ENCODE data around the gene MXD4.

The MXD4 gene

DNA sequence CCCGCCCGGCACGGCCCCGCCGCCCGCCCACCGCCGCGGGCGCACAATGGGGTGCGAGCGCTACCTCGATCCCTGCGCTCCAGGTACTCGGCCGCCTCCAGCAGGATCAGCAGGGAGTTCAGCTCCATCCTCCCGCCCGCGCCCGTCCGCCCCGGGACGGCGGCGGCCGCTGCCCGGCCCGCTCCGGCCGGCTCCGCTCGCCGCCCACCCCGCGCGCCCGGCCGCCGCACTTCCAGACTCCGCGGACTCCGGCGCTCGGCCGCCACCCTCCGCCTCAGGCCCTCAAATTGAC lies at the start of gene MXD4:
TSS of gene MXD4 (minus strand) at position 257 of the 292 bp plus-strand sequence. CDS start at position 128, 129 bp downstream.
- no peak for DNase-seq (ENCODE audit: low spot score)

GRCh38 chr4:2306773-2307410 lies 45.0 kb upstream of the MXD4 start:
- no peak for DNase-seq (ENCODE audit: low spot score)

DNA sequence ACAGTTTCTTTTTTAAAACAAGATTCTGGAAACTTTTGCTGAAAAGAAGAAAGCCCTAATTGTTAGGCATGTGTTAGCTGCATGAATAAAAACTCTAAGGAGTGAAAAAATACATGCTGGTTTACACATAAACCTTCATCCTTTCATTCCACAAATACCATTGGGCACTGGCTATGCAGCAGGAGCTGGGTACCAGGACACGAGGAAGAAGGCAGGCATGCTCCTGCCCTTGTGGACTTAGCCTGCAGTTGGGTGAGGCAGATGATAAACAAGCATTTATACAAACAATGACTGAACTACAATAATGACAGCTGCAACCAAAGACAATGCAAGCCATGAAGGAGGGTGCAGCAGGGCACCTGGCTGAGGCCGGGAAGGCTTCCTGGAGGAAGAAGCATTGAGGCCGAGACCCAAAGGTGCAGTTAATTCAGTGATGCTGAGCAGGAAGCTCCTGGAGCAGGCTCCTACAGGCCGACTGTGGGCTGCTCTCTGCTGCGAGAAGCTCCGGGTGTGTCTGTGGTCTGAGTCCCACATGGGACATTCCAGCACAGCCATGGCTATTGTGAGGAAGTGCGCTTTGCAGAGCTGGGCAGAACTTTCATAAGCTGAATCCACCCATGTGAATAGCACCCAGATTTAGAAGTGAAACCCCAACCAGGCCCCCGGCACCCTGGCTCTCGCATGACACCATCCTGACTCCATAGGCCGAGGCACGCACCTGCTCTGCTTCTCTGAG lies 44.0 kb upstream of the MXD4 start:
- no peak for DNase-seq (ENCODE audit: low spot score)

- DNase-seq (ENCODE audit: low spot score) = no peak
These were observed 43.1 kb upstream of the MXD4 start for GRCh38 chr4:2304877-2305561.

DNA sequence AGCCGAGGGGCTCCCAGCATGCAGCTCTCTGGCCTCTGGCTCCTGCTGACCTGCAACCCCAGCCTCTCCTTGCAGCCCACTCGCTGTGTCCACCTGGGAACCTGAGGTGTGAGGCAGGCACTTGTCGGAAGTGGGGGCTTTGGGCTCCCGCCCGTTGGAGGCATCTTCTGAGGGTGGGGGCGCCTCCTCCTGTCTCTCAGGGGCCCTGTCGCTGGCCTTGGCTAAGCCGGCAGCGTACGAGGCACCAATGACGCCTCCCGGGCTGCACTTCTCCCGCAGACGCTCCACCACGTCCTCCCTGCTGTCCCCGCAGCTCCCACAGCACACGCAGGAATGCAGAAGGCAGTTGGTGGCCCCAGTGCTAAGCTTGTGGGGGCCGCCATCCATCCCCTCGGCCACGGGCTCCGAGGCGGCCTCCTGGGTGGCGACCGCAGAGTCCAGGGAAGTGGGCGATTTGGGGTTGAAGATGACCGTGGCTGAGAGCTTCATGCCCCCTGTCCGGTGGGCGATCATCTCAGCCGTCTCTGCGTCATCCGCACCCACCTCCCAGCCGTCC lies 42.5 kb upstream of the MXD4 start:
- DNase-seq (ENCODE audit: low spot score) = no peak

GRCh38 chr4:2303686-2304320 lies 41.9 kb upstream of the MXD4 start:
- no peak for DNase-seq (ENCODE audit: low spot score)

GRCh38 chr4:2303121-2303685 lies 41.3 kb upstream of the MXD4 start:
- DNase-seq (ENCODE audit: low spot score) = no peak

DNA sequence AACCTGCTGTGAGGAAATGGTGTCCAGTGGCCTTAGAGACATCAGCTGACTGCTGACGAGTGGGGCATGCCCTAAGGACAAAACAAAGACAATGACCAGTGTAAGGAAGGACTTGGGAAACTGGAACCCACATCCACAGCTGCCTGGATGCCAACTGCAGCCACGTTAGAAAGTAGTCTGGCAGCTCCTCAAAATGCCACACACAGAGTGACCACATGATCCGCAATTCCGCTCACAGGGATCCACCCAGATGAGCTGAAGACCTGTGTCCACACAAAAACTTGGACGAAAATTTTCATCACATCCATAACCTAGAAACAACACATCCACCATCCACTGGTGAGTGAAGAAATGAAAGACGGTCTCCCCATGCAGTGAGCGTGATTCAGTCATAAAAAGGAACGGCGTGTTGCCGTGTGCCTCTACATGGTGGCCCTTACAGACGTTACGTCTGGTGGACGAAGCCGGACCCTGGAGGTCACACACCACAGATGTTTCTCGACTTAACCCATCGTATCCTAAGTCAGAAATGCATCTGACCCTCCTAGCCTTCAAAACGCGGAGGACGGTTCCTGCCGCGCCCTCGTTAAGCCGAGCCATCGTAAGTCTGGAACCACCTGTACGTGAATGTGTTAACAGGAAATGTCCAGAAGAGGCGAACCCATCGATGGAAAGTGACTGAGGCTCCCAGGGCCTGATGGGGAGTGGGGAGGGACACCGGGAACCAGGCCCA lies 40.6 kb upstream of the MXD4 start:
- no peak for DNase-seq (ENCODE audit: low spot score)

GRCh38 chr4:2301806-2302205 lies 39.9 kb upstream of the MXD4 start:
- no peak for DNase-seq (ENCODE audit: low spot score)

- no peak for DNase-seq (ENCODE audit: low spot score)
These were observed 39.3 kb upstream of the MXD4 start for GRCh38 chr4:2301225-2301642.

GRCh38 chr4:2300431-2301224 lies 38.7 kb upstream of the MXD4 start:
- no peak for DNase-seq (ENCODE audit: low spot score)

DNA sequence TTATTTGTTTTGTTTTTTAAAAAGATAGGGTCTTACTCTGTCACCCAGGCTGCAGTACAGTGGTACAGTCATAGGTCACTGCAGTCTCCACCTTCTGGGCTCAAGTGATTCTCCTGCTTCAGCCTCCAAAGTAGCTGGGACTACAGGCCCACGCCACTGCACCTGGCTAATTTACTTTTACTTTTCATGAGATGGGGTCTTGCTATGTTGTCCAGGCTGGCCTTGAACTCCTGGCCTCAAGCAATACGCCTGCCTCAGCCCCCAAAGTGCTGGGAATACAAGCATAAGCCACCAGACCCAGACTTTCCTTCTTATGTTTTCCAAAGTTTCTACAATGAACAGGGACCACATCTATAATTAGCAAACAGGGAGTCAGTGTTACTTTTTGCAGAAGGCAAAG lies 37.9 kb upstream of the MXD4 start:
- no peak for DNase-seq (ENCODE audit: low spot score)

- no peak for DNase-seq (ENCODE audit: low spot score)
These were observed 36.7 kb upstream of the MXD4 start for GRCh38 chr4:2298532-2298991.

DNA sequence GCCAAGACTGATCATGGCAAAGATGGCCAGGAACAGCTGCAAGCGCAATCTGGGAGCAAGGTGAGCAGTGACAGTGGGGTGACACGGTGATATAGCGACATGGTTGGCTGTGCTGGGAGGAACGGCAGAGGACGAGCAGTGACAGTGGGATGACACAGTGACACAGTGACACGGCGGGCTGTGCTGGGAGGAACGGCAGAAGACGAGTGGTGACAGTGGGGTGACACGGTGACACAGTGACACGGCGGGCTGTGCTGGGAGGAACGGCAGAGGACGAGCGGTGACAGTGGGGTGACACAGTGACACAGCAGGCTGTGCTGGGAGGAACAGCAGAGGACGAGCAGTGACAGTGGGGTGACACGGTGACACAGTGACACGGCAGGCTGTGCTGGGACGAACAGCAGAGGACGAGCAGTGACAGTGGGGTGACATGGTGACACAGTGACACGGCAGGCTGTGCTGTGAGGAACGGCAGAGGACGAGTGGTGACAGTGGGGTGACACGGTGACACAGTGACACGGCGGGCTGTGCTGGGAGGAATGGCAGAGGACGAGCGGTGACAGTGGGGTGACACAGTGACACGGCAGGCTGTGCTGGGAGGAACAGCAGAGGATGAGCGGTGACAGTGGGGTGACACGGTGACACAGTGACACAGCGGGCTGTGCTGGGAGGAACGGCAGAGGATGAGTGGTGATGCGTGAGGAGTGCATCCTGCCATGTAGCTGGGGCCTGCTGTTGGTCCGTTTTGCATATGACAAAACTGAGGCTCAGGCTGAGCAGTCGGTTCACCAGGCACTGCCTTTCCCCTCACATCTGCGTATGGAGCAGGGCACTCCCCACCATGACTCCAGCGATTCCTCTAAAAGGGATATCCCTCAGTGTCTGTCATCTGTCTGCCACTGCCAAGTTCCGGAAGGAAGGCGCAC lies 36.0 kb upstream of the MXD4 start:
- no peak for DNase-seq (ENCODE audit: low spot score)

- no peak for DNase-seq (ENCODE audit: low spot score)
These were observed 35.0 kb upstream of the MXD4 start for GRCh38 chr4:2296631-2297601.

DNA sequence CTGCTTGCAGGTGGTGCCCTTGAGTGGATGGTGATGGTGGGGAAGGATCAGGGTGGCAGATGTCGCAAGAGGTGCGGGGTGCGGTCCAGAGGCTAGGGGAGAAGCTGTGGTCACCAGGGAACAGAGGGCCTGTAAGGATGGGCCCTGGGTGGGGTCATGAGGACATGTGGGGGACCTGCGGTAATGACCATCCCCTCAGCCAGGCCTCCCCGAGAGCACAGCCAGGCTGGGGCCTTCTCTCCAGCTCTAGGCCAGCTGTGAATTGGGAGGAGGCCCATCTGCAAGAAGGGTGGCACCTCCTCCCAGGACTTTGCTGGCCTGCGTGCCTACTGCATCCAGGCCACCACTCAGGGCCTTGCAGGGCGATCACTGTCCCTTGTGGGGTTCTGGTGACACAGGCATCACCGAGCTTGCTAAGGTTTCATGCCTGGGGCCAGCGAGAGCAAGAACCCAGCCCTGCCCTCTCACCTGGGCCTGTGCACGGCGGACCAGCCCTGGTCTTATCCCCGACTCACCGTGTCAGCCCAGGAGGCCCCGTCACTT lies 34.1 kb upstream of the MXD4 start:
- no peak for DNase-seq (ENCODE audit: low spot score)

GRCh38 chr4:2295500-2295899 lies 33.6 kb upstream of the MXD4 start:
- DNase-seq (ENCODE audit: low spot score) = no peak

DNA sequence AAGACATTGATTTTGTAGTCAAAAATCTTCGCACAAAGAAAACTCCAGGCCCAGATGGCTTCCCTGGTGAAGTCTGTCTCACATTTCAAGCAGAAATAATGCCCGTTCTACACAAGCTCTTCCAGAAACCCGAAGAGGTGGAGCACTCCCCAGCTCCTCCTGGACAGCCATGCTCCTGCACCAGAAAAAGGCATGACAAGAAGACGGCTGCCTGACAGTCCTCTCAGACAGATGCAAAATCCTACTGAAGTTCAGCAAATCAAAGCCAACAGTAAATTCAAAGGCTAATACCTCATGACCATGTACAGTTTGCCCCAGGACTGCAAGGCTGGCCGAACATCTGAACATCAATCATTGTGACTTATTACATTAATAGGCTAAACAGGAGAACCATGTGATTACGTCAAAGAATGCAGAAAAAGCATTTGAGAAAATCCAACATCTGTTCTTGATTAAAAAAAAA lies 30.8 kb upstream of the MXD4 start:
- DNase-seq (ENCODE audit: low spot score) = peak; percentile 12

Data from COLO829 (cell line).